Keratinocyte (primary cell): ENCODE data around the gene SUMF2. TPM values are rescaled to one million over a fixed set of nuclear protein-coding genes. Genes with fewer than 3 reads are reported as not detected.
"Not testable (repeated sequence)": the region's sequence is repeated elsewhere in the genome, so short reads cannot be mapped to it uniquely, and the experiment has no call there.

Experiments
- DNase-seq: peaks from one replicate; pipeline ENCODE4 v3.0.0-alpha.2; 2011; ENCODE audit warnings: low read depth, missing footprints, low spot score
- FAIRE-seq: peaks from 2 replicates; lab custom pipeline; 2011; peaks lifted over from hg19 to GRCh38; lab: Jason Lieb, UNC
- H2AFZ ChIP-seq: 2 replicates; pipeline ENCODE4 v1.6.0; 2012; ENCODE audit warnings: low read length, control low read depth, inconsistent platforms; ENCODE audit not compliant: control insufficient read depth
- H3K27ac ChIP-seq: 2 replicates; pipeline ENCODE4 v1.5.1; 2011; ENCODE audit warnings: low read length; ENCODE audit not compliant: control insufficient read depth, insufficient read depth
- H3K27me3 ChIP-seq: 3 replicates; pipeline ENCODE4 v1.6.0; 2011; ENCODE audit warnings: low read length; ENCODE audit not compliant: control insufficient read depth, insufficient read depth; ENCODE audit errors: extremely low read depth
- H3K36me3 ChIP-seq, 2 experiments: 2 replicates in 1 of 2; 3 replicates in 1 of 2; pipeline ENCODE4 v1.5.1; 2011; ENCODE audit warnings: low read length in 2 of 2, mild to moderate bottlenecking in 1 of 2; ENCODE audit not compliant: control insufficient read depth in 2 of 2, insufficient read depth in 2 of 2; ENCODE audit errors: extremely low read depth in 1 of 2
- H3K4me1 ChIP-seq: 3 replicates; pipeline ENCODE4 v1.5.1; 2011; ENCODE audit warnings: low read length; ENCODE audit not compliant: control insufficient read depth, insufficient read depth; ENCODE audit errors: extremely low read depth
- H3K4me2 ChIP-seq: 3 replicates; pipeline ENCODE4 v1.6.0; 2011; ENCODE audit warnings: low read depth, low read length; ENCODE audit not compliant: control insufficient read depth, insufficient read depth; ENCODE audit errors: extremely low read depth
- H3K4me3 ChIP-seq, 3 experiments: fragments of 200-600 bp in 1 of 3; sonication (generic) in 1 of 3; 2 replicates in 2 of 3; 3 replicates in 1 of 3; pipeline ENCODE4 v1.5.1; 2011 to 2016; ENCODE audit warnings: low read length in 3 of 3, mild to moderate bottlenecking in 3 of 3, control low read depth in 2 of 3, inconsistent platforms in 1 of 3, low read depth in 1 of 3, mixed read lengths in 1 of 3, mixed run types in 1 of 3, moderate library complexity in 1 of 3; ENCODE audit not compliant: control insufficient read depth in 2 of 3, insufficient read depth in 2 of 3; ENCODE audit errors: extremely low read depth in 1 of 3
- H3K79me2 ChIP-seq: 2 replicates; pipeline ENCODE4 v1.6.0; 2012; ENCODE audit warnings: low read length; ENCODE audit not compliant: control insufficient read depth, insufficient read depth
- H3K9ac ChIP-seq: 3 replicates; pipeline ENCODE4 v1.6.0; 2011; ENCODE audit warnings: low read length; ENCODE audit not compliant: control insufficient read depth, insufficient read depth; ENCODE audit errors: extremely low read depth
- H3K9me1 ChIP-seq: 3 replicates; pipeline ENCODE4 v1.6.0; 2011; ENCODE audit warnings: low read length; ENCODE audit not compliant: control insufficient read depth, insufficient read depth; ENCODE audit errors: extremely low read depth
- H3K9me3 ChIP-seq: 2 replicates; pipeline ENCODE4 v1.5.1; 2012; ENCODE audit warnings: low read depth, low read length; ENCODE audit not compliant: control insufficient read depth
- H4K20me1 ChIP-seq: 3 replicates; pipeline ENCODE4 v1.6.0; 2011; ENCODE audit warnings: low read length; ENCODE audit not compliant: control insufficient read depth, insufficient read depth; ENCODE audit errors: extremely low read depth
- CTCF ChIP-seq, 3 experiments: IDR thresholded peaks in 1 of 3; conservative IDR thresholded peaks in 1 of 3; optimal IDR thresholded peaks in 1 of 3; 2 replicates in 2 of 3; 3 replicates in 1 of 3; pipeline versions ENCODE3 to v1.5.1; 2011; ENCODE audit warnings: low read length in 3 of 3, mild to moderate bottlenecking in 3 of 3, moderate library complexity in 2 of 3, control low read depth in 1 of 3, inconsistent platforms in 1 of 3; ENCODE audit not compliant: insufficient read depth in 2 of 3; ENCODE audit errors: extremely low read depth in 1 of 3
- EZH2 ChIP-seq: IDR thresholded peaks from one replicate; pipeline ENCODE4 v1.6.1; 2012; ENCODE audit warnings: inconsistent platforms, mild to moderate bottlenecking, low read length, moderate library complexity
- dilution Hi-C: fragments of 300-500 bp; cut with MboI; formaldehyde crosslinking; loops from one replicate; pipeline ENCODE4 v1.7.0; 2020; ENCODE audit warnings: low sequenced_read_pairs; ENCODE audit not compliant: extremely low pct_ligation_motif_present
- polyA plus RNA-seq, 5 experiments: library from polyadenylated mRNA; depleted of rRNA in 3 of 5; stranded (reverse) in 3 of 5; stranded (forward) in 1 of 5; unstranded in 1 of 5; fragments of >200 nt; gene quantifications; 1 replicate in 1 of 5; 2 replicates in 3 of 5; 3 replicates in 1 of 5; pipeline versions ENCODE4 v1.2.1 to v1.2.3, GENCODE V29; 2011 to 2012; ENCODE audit warnings: missing spikeins in 2 of 5, low read depth in 1 of 5, low replicate concordance in 1 of 5

The SUMF2 gene
- polyA plus RNA-seq, 1 donor (not counting 4 experiments of a cell fraction or from before 2014, with no cell fraction given): 73.8 TPM

GRCh38 chr7:56048245-56048644 lies 15.8 kb upstream of the SUMF2 start:
- Histone ChIP-seq H3K4me2 (no peak overlapping the region), H3K9me3 (no peaks in the 10 kb centered on the region), H3K9me1 (no peaks in the 10 kb centered on the region), H3K27ac (no peak overlapping the region), H3K4me3 (no peak overlapping the region), H3K27me3 (no peaks in the 10 kb centered on the region), H4K20me1 (no peaks in the 10 kb centered on the region), H3K36me3 (peaks cover 0 to 2% of the 10 kb centered on the region in 2 experiments), H3K79me2 (peaks cover 46% of the 10 kb centered on the region), H2AFZ (no peak overlapping the region), H3K4me1 (peaks cover 15% of the 10 kb centered on the region), H3K9ac (no peak overlapping the region)
- no peak for TF ChIP-seq CTCF (optimal IDR thresholded peaks at IDR 0.05 in 1 of 3, IDR thresholded peaks at IDR 0.05 in 1 of 3, conservative IDR thresholded peaks at IDR 0.05 in 1 of 3; ENCODE audit: extremely low read depth in 1 of 3, insufficient read depth in 2 of 3, low read length in 3 of 3)
- no peak for TF ChIP-seq EZH2
- FAIRE-seq: no peak
- no peak for DNase-seq
- dilution Hi-C loops: no loop called here

DNA sequence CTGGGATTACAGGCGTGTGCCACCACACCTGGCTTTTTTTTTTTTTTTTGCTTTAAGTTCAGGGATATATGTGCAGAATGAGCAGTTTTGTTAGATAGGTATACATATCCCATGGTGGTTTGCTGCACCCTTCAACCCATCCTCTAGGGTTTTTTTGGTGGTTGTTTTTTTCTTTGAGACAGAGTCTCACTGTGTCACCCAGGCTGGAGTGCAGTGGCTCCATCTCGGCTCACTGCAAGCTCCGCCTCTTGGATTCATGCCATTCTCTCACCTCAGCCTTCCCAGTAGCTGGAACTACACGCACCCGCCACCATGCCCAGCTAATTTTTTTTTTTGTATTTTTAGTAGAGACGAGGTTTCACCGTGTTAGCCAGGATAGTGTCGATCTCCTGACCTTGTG lies 15.3 kb upstream of the SUMF2 start:
- H3K9me3 ChIP-seq, H3K27ac ChIP-seq, H3K9ac ChIP-seq, FAIRE-seq, H3K4me3 ChIP-seq, H3K27me3 ChIP-seq, DNase-seq, H2AFZ ChIP-seq, dilution Hi-C loops, H3K4me2 ChIP-seq, H3K9me1 ChIP-seq, H3K36me3 ChIP-seq, H4K20me1 ChIP-seq: not testable (repeated sequence)
- peaks cover 51% of the 10 kb centered on the region for H3K79me2 ChIP-seq
- peaks cover 20% of the 10 kb centered on the region for H3K4me1 ChIP-seq

DNA sequence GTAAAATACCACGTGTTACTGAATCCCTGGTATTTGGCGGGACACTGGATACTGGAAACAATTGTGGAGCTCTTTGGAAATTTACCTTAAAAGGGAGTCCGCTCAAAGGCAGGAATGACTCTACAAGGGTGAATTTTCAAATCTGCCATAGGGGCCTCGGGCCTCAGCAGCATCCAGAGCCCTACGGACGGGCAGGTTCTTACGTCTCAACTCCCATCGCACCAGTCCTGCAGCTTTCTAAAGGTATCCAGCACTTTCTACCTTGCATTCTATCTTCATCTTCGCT lies 13.1 kb upstream of the SUMF2 start:
- Histone ChIP-seq H3K27ac (peak overlapping the region; percentile 84), H3K4me1 (peaks cover 27% of the 10 kb centered on the region), H3K9me3 (no peaks in the 10 kb centered on the region), H3K27me3 (no peaks in the 10 kb centered on the region), H3K36me3 (peaks cover 6 to 11% of the 10 kb centered on the region in 2 experiments), H3K9ac (peak overlapping the region; percentile 98), H3K4me3 (peak overlapping the region; percentile 77 to 79 (median 77)), H3K9me1 (no peaks in the 10 kb centered on the region), H3K79me2 (peaks cover 70% of the 10 kb centered on the region), H2AFZ (peak overlapping the region; percentile 84), H4K20me1 (no peaks in the 10 kb centered on the region), H3K4me2 (peak overlapping the region; percentile 56)
- dilution Hi-C loops: no loop called here
- no peak for DNase-seq
- FAIRE-seq: peak; percentile 51
- TF ChIP-seq EZH2: no peak
- TF ChIP-seq CTCF (optimal IDR thresholded peaks at IDR 0.05 in 1 of 3, IDR thresholded peaks at IDR 0.05 in 1 of 3, conservative IDR thresholded peaks at IDR 0.05 in 1 of 3; ENCODE audit: extremely low read depth in 1 of 3, insufficient read depth in 2 of 3, low read length in 3 of 3): no peak
